ENCODE measurements around the gene LETM1. TPM values are rescaled to one million over a fixed set of nuclear protein-coding genes. Genes with fewer than 3 reads are reported as not detected.
A peak's percentile ranks its signal among the peaks of the same experiment; 100 is the strongest.
"Not testable (repeated sequence)": the region's sequence is repeated elsewhere in the genome, so short reads cannot be mapped to it uniquely, and the experiment has no call there.

LETM1 gene
- total and polyA plus RNA-seq, 2 donors from 2014 or later = 20.0 to 46.4 TPM

DNA sequence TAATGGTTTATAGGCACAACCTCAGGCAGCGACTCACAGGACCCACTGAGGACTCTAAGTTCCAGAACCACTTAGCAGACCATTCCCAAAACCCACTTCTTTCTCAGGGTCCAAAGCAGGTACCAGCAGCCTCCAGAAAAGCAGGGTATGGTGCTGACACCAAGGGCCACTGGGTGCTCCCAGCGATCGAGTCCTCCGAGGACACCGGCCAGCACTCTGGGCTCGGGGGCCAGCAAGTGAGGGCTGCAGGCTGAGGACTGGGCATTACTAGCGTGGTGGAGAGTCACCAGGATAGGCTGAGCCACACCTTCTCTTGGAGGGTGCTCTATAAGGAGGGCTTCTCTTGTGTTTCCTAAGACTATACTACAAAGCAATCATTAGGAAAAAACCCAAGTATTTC lies 19.3 kb downstream of the LETM1 start:
- Histone ChIP-seq H3K9ac (ENCODE audit: low read length in 3 of 3) (no peak overlapping the region), H3K4me1 (ENCODE audit: control insufficient read depth in 2 of 3, insufficient read depth in 2 of 3, low read depth in 1 of 3, low read length in 3 of 3) (peaks cover 0 to under 1% (median 0%) of the 10 kb centered on the region in 3 donors), H3K9me3 (ENCODE audit: control insufficient read depth in 2 of 3, insufficient read depth in 1 of 3, low read length in 3 of 3) (no peaks in the 10 kb centered on the region), H3K27ac (ENCODE audit: low read depth in 2 of 2, low read length in 2 of 2) (no peak overlapping the region), H3K27me3 (ENCODE audit: control insufficient read depth, insufficient read depth, low read length) (no peaks in the 10 kb centered on the region), H3K36me3 (ENCODE audit: control insufficient read depth in 2 of 3, insufficient read depth in 3 of 3, low read length in 3 of 3) (peaks cover 2 to 54% (median 24%) of the 10 kb centered on the region in 3 donors), H3K4me3 (ENCODE audit: low read length in 3 of 3) (no peak overlapping the region)
- intact Hi-C loops (cut with DNase I) = no loop called here
- TF ChIP-seq, protein P1, sequence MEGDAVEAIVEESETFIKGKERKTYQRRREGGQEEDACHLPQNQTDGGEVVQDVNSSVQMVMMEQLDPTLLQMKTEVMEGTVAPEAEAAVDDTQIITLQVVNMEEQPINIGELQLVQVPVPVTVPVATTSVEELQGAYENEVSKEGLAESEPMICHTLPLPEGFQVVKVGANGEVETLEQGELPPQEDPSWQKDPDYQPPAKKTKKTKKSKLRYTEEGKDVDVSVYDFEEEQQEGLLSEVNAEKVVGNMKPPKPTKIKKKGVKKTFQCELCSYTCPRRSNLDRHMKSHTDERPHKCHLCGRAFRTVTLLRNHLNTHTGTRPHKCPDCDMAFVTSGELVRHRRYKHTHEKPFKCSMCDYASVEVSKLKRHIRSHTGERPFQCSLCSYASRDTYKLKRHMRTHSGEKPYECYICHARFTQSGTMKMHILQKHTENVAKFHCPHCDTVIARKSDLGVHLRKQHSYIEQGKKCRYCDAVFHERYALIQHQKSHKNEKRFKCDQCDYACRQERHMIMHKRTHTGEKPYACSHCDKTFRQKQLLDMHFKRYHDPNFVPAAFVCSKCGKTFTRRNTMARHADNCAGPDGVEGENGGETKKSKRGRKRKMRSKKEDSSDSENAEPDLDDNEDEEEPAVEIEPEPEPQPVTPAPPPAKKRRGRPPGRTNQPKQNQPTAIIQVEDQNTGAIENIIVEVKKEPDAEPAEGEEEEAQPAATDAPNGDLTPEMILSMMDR (IDR thresholded peaks at IDR 0.05; ENCODE audit: borderline replicate concordance, extremely low read depth, insufficient read depth) = no peak
- no peak for FAIRE-seq
- no peak for DNase-seq

DNA sequence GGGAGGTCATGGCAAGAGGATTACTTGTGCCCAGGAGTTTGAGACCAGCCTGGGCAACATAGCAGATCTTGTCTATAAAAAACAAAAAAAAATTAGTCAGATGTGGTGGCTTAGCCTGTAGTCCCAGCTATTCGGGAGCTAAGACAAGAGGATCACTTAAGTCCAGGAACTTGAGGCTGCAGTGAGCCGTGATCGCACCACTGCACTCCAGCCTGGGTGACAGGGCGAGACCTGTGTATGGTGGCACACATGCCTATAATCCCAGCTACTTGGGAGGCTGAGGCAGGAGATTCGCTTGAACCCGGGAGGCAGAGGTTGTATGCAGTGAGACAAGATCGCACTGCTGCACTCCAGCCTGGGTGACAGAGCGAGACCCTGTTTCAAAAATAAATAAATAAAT lies 20.1 kb downstream of the LETM1 start:
- FAIRE-seq; H3K9me3 ChIP-seq (ENCODE audit: control insufficient read depth in 2 of 3, insufficient read depth in 1 of 3, low read length in 3 of 3); H3K9ac ChIP-seq (ENCODE audit: low read length in 3 of 3); H3K4me1 ChIP-seq (ENCODE audit: control insufficient read depth in 2 of 3, insufficient read depth in 2 of 3, low read depth in 1 of 3, low read length in 3 of 3); intact Hi-C loops (cut with DNase I); H3K4me3 ChIP-seq (ENCODE audit: low read length in 3 of 3); H3K27me3 ChIP-seq (ENCODE audit: control insufficient read depth, insufficient read depth, low read length); H3K27ac ChIP-seq (ENCODE audit: low read depth in 2 of 2, low read length in 2 of 2); DNase-seq: not testable (repeated sequence)
- H3K36me3 ChIP-seq (ENCODE audit: control insufficient read depth in 2 of 3, insufficient read depth in 3 of 3, low read length in 3 of 3) = peaks cover 2 to 49% (median 27%) of the 10 kb centered on the region in 3 donors

DNA sequence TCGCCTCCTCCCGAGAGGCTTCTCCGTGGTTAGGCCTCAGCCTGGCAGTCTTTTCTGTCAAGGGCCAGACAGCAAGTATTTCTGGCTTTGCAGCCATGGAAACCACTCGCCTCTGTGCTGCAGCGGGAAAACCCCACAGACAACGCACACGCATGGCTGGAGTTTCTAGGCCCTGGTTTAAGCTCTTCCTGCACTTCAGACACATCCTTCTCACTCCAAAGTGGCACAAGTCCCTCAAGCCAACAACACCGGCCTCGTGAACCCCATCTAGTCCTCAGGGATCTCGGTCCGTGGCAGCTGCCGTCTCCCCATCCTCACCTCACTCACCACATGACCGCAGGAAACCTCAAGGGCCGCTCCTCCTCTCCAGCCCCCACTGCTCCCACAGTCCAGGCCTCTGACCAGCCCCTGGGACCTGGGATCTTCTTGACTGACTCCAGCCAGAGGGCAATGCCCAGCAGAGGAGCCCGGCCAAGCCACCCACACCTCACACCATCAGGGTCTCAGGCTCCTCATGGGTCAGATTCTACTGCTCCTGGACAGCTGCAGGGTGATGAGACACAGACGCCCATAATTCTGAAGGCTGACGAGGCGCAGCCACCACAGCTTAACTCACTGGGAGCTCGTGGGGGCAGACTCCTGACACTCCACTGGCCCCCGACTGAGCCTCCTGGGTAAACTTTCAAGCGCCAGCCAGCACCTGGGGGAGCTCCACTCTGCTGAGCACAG lies 21.7 kb downstream of the LETM1 start:
- Histone ChIP-seq H3K27me3 (ENCODE audit: control insufficient read depth, insufficient read depth, low read length) (no peaks in the 10 kb centered on the region), H3K9ac (ENCODE audit: low read length in 3 of 3) (no peak overlapping the region), H3K36me3 (ENCODE audit: control insufficient read depth in 2 of 3, insufficient read depth in 3 of 3, low read length in 3 of 3) (peaks cover 2 to 41% (median 25%) of the 10 kb centered on the region in 3 donors), H3K4me1 (ENCODE audit: control insufficient read depth in 2 of 3, insufficient read depth in 2 of 3, low read depth in 1 of 3, low read length in 3 of 3) (no peaks in the 10 kb centered on the region), H3K27ac (ENCODE audit: low read depth in 2 of 2, low read length in 2 of 2) (no peak overlapping the region), H3K4me3 (ENCODE audit: low read length in 3 of 3) (no peak overlapping the region), H3K9me3 (ENCODE audit: control insufficient read depth in 2 of 3, insufficient read depth in 1 of 3, low read length in 3 of 3) (no peaks in the 10 kb centered on the region)
- DNase-seq (peak in 4 of 5 donors; percentile 62 to 71 (median 69)), FAIRE-seq (no peak)
- TF ChIP-seq, protein P1 (IDR thresholded peaks at IDR 0.05; ENCODE audit: borderline replicate concordance, extremely low read depth, insufficient read depth) = no peak
- intact Hi-C loops (cut with DNase I) = no loop called here

DNA sequence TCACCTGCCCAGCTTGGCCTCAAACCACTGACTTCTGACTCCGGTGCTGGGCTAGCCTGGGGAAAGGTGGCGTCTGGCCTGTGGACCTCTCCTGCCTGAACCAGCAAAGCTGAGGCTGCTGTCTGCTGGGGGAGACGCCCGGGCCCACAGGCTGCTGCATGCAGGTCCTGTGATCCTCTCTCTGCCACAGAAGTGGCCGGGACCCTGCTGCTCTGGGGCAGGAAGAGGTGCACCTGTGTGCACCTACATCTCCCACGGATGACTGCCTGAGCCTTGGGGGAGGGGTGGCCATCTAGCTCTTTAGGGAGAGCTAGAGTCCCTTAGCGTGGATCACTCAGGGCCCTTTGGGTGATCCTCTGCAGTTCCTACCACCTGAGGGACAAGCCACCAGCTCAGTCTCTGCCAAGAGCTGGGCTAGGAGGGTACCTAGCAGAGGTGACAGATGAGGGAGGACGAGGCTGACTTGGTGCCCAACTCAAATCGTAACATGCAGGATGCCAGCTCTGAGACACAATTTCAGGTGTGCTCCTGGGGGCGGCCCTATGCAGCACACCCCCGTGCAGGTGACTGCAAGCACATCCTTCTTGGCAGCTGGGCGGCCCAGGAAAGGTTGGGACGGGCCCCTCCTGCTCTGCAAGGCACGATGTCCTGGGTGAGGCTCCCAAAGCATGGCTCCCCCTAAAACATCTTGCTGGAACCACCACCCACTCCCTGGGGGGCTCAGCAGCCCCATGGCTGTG lies 22.5 kb downstream of the LETM1 start:
- H3K27ac ChIP-seq (ENCODE audit: low read depth in 2 of 2, low read length in 2 of 2) = no peak overlapping the region
- no peaks in the 10 kb centered on the region for H3K9me3 ChIP-seq (ENCODE audit: control insufficient read depth in 2 of 3, insufficient read depth in 1 of 3, low read length in 3 of 3)
- H3K4me1 ChIP-seq (ENCODE audit: control insufficient read depth in 2 of 3, insufficient read depth in 2 of 3, low read depth in 1 of 3, low read length in 3 of 3) = no peaks in the 10 kb centered on the region
- TF ChIP-seq, protein P1 (IDR thresholded peaks at IDR 0.05; ENCODE audit: borderline replicate concordance, extremely low read depth, insufficient read depth) = no peak
- no peaks in the 10 kb centered on the region for H3K27me3 ChIP-seq (ENCODE audit: control insufficient read depth, insufficient read depth, low read length)
- DNase-seq = peak in 1 of 5 donors; percentile 61
- FAIRE-seq = no peak
- intact Hi-C loops (cut with DNase I) = no loop called here
- no peak overlapping the region for H3K9ac ChIP-seq (ENCODE audit: low read length in 3 of 3)
- H3K36me3 ChIP-seq (ENCODE audit: control insufficient read depth in 2 of 3, insufficient read depth in 3 of 3, low read length in 3 of 3) = peaks cover 2 to 39% (median 24%) of the 10 kb centered on the region in 3 donors
- H3K4me3 ChIP-seq (ENCODE audit: low read length in 3 of 3) = no peak overlapping the region

Data from kidney (tissue), 14 donors.